Stimulated activated CD4-positive, alpha-beta T cell treated with anti-CD3 and anti-CD28 coated beads, TNF-alpha, amount 100 ng/mL, for 4 hours (primary cell): Measurements from ENCODE around the gene CDH16.
"Not testable (repeated sequence)": the region's sequence is repeated elsewhere in the genome, so short reads cannot be mapped to it uniquely, and the experiment has no call there.

Experiments
- DNase-seq, 3 experiments: peaks; one replicate each; pipeline ENCODE4 v3.0.0-alpha.2; 2020; ENCODE audit warnings: low read depth in 3 of 3

Gene CDH16

DNA sequence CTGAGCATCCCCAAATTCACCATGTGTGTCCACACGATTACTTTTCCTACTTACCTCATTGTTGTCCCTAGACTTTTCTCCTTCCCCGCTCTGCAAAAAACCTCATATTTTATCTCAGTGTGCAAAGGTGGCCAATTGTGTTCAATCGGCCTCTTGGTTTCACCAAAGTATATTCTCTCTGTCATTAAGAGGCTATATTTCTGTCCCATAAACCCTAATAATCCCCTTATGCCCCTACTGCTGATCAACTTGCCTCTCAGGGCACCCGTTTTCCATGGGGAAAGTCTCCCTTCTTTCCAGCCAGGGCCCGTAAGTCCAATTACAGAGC lies 28.3 kb upstream of the CDH16 start:
- no peak for DNase-seq

DNA sequence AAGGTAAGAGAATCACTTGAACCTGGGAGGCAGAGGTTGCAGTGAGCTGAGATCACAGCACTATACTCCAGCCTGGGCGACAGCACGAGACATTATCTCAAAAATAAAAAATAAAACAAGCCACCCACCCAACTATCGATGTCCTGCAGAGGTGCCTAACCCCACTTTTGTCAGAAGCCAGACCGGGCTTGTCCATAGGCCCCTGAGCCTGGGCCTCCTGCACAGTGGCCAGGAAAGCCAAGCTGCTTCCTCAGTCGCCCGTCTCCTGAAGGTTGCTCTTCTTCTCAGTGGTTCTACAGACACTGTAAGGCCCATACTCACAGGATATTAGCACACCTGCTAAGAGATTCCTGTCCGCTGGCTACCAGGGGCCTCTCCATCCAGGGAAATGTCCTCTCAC lies 27.9 kb upstream of the CDH16 start:
- no peak for DNase-seq

DNA sequence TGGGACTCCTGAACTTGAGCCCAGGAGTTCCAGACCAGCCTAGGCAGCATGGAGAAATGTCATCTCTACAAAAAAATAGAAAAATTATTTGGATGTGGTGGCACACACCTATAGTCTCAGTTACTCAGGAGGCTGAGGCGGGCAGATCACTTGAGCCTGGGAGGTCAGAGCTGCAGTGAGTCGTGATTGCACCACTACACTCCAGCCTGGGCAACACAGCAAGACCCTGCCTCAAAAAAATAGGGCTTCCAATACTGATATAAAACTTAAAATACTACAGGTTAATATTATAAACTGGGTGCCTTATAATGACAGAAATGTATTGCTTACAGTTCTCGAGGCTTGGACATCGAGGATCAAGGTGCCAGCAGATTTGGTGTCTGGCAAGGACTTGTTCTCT lies 27.3 kb upstream of the CDH16 start:
- DNase-seq: no peak

DNA sequence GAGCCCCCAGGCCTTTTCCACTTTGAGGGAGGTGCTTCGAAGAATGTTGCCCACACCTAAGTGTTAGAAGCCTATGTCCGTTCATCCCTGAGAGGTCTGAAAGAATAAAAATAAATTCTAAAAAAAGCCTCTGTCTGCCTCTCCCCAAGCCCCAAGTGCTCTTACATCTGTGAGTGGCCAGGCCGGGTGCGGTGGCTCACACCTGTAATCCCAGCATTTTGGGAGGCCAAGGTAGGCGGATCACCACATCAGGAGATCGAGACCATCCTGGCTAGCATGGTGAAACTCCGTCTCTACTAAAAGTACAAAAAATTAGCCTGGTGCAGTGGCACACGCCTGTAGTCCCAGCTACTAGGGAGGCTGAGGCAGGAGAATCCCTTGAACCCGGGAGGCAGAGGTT lies 26.3 kb upstream of the CDH16 start:
- not testable (repeated sequence) for DNase-seq

DNA sequence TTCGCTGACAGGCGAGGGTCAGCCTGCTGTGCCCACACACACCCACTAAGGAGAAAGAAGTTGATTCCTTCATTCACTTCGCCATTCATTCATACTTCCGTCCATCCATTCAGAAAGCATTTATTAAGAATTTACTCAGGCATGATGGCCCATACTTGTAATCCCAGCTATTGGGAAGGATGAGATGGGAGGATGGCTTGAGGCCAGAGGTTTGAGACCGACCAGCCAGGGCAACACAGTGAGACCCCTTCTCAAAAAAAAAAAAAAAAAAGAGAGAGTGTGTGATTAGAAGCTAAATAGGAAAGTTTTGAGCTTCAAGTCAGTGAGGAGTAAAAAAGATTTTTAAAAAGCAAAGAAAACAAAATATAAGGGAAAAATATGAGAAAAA lies 25.4 kb upstream of the CDH16 start:
- no peak for DNase-seq

DNA sequence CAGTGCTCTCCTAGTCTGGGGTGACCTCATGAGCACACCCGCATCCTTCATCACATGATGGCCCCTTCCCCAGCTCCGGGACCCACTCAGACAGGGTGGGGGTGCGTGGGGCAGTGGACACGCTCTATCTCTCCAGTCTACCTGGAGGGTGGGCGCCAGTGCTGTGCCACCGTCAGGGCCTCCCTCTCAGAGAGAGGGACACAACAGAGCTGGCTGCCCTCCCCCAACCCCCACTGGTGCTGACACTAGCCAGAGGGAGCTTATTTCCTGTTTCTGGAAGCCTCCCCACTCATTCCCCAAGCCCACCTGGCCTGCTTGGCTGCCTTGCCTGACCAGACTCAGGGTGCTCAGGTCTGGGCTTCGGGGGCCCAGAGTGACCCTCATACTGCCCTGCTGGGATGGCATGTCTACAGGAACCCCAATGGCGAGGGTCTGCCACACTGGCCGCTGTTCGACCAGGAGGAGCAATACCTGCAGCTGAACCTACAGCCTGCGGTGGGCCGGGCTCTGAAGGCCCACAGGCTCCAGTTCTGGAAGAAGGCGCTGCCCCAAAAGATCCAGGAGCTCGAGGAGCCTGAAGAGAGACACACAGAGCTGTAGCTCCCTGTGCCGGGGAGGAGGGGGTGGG lies 24.9 kb upstream of the CDH16 start:
- no peak for DNase-seq

DNA sequence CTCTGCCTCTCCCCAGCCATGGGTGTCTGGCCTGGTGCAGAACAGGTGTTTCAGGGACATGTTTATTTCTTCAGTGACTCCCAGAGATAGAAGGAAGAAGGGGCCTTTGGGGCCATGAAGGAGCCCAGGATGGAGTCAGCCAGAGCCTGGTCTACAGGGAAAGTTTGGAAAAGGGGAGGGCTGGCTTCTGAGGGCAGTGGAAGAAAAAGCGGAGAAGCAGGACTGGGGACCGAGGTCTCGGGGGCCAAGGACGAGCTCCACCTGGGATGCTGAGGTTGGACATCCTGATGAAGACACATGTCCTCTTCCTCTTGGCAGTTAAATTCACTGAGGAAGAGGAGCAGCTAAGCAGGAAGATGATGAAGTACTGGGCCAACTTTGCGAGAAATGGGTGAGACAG lies 24.3 kb upstream of the CDH16 start:
- DNase-seq: no peak

DNA sequence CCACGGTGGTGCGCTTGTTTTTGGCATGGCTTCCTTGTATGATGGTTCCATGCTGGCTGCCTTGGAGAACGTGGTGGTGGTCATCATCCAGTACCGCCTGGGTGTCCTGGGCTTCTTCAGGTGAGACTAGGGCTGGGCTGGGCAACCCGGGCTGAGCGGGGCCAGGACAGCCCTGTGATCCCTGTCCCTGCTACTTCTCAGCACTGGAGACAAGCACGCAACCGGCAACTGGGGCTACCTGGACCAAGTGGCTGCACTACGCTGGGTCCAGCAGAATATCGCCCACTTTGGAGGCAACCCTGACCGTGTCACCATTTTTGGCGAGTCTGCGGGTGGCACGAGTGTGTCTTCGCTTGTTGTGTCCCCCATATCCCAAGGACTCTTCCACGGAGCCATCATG lies 21.6 kb upstream of the CDH16 start:
- DNase-seq: no peak

DNA sequence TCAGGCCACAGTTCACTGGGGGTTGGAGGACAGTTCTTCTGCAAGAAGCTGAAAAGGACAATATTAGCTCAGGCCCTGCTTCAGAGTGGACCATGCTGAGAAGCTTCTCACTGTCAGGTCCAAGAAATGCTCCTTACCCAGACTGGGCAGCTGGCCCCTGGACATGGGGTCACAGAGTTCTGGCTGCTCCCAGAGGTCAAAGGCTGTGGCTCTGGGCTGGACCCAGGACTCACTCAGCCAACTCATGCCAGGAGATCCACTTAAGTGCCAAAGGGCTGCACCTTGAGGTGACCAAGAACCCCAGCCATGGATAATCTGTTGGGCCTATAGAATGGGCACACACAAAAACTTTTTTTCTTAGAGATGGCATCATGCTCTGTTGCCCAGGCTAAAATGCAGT lies 20.7 kb upstream of the CDH16 start:
- no peak for DNase-seq

DNA sequence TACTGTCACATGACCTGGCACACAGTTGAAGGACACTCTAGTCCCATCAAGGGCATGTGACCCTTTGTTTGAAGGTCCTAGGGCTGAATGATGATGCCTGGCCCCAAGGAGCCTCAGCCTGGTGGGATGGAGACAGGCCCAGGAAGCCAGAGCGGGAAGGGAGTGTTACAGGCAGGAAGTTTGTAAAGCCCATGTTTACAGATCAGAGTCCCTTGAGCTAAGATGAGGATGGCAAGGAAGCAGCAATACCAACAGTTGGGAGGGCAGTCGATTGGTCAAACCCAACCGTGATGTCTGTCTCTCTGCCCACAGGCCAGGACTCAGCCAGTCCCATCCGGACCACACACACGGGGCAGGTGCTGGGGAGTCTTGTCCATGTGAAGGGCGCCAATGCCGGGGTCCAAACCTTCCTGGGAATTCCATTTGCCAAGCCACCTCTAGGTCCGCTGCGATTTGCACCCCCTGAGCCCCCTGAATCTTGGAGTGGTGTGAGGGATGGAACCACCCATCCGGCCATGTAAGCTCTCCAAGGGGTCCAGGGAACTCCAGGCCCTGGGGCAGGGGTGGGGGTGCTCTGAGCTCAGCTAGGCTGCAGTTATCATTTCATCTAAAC lies 19.1 kb upstream of the CDH16 start:
- no peak for DNase-seq

DNA sequence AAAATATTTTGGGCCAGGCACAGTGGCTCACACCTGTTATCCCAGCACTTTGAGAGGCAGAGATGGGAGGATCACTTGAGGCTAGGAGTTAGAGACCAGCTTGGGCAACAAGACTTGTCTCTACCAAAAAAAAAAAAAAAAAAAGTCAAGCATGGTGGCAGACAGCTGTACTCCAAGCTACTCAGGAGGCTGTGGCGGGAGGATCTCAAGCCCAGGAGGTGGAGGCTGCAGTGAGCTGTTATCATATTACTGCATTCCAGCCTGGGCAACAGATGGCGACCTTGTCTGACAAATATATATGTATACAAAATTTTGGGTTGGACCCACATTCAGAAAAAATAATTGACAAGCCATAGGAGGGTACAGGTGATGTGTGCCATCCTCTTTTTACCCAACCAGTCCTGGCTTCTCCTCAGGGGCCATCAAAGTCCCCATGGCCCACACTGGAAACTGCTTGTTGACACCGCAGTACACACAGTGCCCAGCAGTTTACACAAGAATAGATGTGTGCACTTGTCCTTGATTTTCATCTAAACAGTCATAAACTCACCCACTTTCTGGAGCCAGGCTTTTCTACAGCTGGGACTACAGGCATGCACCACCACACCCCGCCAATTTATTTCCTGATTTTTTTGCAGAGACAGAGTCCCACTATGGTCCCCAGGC lies 18.3 kb upstream of the CDH16 start:
- DNase-seq: no peak

DNA sequence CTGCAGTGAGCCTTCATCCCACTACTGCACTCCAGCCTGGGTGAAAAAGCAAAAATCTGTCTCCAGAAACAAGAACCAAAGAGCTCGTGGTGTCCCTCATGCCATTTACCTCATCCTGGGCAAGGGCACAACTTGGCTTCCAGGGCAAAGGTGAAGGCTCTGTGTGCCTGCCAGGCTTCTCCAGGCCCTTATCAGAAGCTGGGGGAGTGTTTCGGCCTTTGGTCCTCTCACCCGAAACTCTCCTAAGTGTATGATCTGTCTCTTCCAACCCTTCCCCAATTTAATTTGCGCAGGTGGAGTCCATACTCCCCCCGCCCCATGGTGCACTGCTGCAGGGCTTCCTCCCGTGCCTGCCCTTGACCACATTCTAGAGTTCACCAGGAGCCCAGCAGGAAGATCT lies 17.8 kb upstream of the CDH16 start:
- DNase-seq: no peak

DNA sequence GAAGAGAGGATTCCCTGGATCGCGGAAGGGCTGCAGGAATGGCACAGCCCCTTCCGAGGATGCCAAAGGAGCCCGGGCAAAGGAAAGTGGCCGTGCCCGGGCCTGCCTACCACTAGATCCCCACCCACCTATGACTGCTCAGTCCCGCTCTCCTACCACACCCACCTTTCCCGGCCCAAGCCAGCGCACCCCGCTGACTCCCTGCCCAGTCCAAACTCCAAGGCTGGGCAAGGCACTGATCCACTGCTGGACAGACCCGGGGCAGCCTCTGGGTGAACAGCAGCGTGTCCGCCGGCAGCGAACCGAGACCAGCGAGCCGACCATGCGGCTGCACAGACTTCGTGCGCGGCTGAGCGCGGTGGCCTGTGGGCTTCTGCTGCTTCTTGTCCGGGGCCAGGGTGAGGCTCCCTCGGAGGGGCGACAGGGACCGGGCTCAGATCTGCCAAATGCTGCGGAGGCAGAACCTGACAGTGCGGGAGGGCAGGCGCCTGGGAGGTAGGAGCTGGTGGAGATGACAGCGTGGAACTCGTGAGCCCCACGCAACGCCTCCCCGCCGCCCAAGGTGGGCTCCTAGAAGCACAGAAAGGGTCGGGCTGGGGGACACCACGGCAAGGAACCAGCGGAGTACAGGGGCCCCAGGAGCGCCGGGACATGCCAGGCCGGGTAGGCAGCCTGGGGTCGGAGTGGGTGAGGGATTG lies 16.8 kb upstream of the CDH16 start, which contains the start of gene CES2:
Gene CES2 (plus strand): TSS at position 203 of the 698 bp plus-strand sequence. CDS start 120 bp downstream, at position 323.
- DNase-seq: no peak

DNA sequence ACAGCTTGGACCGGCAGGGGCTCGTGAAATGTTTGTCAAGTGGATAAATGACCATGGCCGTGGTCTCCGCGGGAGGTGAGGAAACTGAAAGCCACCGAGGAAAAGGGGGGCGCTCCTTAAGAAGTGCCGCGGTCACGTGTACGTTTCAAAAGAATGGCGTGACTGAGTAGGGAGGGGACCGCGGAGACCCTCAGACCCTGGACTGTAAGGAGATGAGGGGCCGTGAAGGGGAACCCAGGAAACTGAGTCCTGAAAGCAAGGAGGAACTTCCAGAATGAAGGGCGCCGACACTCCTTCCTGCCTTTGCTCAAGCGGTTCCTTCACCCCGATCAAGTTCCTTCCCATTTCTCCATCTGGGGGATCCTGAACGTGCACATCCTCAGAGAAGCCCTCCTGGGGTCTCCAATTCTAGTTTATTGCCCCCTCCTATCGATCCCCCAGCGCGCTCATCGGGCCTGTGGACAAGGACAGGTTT lies 16.2 kb upstream of the CDH16 start:
- not testable (repeated sequence) for DNase-seq

DNA sequence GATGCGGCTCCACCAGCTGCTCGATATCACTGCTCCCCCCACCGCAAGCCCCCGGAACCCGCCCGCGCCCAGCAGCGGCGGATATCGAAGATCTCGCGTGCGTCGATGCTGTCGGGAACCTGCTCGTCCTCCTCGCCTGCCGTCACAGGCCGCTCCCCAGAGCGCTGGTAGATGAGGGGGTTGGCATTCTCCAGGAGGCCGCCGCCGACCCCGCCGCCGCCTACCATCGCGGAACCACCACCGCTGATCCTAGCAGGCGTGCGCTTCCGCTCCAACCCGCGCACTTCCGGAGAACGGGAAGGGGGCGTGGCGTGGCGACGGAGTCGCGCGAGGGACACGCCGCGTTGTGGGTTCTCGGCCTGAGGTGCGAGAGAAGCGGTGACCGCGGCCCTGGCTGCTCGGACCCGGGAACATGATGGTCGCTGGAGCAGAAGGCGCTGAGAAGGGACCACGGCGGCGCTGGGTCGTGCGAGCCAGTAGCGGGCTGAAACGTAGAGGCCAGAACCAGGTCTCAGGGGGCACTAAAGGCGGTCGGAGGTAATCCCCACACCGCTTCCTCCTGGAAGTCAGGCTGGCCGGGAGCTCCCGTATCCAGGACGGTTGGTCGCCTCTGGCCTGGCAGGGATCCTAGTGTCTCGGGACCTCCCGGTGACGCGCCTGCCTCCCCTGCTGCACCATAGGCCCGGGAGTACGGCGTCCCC lies 15.6 kb upstream of the CDH16 start, which contains the start of gene CIAO2B:
Gene CIAO2B (minus strand): TSS at position 265 of the 701 bp plus-strand sequence. CDS start 38 bp downstream, at position 227.
- DNase-seq: peak; percentile 81 to 83 (median 81)

DNA sequence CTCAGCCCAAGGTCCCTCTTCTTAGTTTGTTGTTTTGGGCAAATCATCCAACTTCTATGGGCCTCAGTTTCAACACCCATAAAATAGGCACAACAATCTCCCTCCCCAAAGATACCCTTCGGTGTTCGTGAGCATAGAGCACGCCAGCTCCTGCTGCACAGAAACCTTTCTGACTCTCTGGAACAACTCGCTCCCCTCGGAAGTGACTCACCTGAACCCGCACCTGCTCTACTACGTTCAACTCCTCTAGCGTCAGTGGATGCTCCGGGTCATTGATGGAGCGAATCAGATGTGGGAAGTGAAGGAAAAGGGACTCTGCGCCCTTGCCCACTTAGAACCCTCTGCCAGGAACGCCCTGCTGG lies 15.1 kb upstream of the CDH16 start:
- peak; percentile 29 to 45 (median 39) for DNase-seq

DNA sequence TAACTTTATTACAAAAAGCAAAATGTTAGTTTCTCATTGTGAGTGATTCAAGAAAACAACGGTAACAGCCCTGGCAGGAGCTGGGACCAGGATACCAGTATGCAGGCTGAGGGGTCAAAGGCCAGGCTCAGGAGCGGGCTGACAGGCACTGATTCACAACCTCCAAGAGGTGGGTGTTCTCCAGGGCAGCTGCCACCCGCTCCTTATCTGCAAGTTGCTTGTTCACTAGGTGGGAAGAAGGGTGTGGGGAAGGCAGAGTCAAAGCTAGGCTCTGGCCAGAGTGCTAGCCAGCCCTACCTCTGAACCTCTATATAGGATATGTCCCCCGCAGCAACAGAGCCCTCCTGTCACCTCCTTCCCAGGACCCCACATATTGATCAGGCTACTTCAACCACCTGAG lies 13.4 kb upstream of the CDH16 start:
- DNase-seq: no peak

DNA sequence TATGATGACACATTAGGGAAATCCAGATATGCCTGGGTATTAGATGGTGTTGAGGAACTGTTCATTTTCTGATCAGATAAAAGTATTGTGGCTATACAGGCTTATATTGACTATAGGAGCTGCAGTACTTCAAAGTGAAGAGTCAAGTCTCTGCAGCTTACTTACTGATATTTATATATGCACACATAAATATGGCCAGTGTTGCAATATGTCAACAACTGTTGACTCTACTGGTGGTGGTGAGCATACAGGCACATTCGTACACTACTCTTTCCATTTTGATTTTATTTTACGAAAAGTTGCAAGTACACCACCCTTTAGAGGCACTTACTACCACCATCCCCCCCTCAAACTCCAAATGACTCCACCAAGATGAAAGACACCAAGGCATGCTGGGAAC lies 13.0 kb upstream of the CDH16 start:
- no peak for DNase-seq

DNA sequence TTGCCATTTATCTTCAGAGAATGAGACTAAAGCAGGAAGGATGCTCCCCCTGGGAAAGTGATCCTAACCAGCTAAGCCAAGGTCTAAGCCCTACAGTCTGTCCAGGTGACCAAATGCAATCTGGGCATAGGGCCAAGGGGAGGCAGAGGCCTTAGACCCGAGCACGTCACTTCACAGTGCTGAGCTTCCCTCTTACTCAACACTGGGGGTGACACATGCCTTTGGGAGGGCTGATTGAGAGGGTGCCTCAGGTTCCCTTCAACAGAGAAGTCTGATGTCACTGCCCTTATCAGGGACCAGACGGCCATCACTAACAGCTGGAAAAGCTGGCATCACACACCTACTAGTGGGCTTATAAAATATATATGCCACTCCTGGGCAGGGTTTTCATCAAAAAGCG lies 11.5 kb upstream of the CDH16 start:
- no peak for DNase-seq

DNA sequence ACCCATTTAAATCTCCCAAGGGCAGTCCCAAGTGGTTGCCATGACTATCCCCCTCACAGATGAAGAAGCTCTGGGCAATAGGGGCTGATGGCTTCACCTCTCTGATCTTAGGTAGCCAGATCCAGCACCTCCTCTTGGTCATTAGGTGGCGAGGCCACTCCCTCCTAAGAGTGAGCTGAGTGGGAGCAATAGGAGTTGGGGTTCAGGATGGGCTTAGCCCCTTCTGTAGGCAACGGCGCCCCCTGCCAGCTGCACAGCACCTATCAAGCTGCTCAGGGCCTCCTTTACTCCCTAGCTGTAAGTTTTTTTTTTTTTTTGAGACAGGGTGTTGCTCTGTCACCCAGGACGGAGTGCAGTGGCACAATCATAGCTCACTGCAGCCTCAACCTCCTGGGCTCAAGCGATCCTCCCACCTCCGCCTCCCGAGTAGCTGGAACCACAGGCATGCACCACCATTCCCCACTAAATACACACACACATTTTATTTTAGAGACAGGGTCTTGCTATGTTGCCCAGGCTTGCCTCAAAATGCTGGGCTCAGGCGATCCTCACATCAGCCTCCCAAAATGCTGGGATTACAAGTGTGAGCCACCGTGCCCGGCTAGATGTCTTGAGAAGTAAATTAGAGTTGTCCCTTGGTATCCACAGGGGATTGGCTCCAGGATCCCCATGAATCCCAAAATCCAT lies 10.2 kb upstream of the CDH16 start:
- no peak for DNase-seq

DNA sequence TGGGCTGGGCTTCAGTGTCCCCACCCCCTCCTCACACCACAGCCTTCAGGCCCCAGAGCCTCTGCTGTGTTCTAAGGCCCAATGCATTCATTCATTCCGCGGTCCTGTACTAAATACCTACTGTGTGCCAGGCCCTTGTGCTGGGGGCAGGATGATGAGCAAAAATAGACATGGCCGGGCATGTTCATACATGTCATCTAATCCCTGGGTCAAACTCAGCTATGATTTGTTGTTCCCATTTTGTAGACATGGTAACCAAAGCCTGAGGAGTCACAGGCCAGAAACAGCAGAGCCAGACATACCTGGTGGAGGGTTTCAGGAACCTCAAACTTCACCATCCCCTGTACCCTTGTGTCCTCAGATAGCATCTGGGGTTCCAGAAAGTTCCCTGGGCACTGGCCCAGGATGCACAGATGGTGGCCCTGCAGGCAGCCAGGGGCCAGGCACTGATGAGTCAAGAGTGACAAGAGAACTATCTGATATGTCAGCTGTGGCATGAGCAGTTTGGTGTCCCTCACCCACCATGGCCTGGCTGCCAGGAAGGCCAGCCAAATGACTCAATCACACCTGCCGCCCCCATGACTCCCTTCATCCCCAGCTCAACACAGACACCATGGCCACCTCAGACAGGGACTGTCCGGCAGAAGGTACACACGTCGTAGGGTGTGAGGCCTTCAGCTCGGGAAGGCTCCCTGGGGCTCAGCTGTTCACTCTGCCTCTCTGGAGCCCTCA lies 9.4 kb upstream of the CDH16 start:
- no peak for DNase-seq
